ENCODE results near the gene FBXW8.

Gene FBXW8

GRCh38 chr12:116933512-116934246, 22.9 kb downstream of the FBXW8 start:
- no peak overlapping the region for H3K27ac ChIP-seq
- TF ChIP-seq ZFX (IDR thresholded peaks at IDR 0.05): no peak
- TF ChIP-seq CTCF (conservative IDR thresholded peaks at IDR 0.05): no peak

GRCh38 chr12:116934908-116935705, 24.4 kb downstream of the FBXW8 start:
- TF ChIP-seq CTCF (conservative IDR thresholded peaks at IDR 0.05) (no peak), ZFX (IDR thresholded peaks at IDR 0.05) (no peak)
- H3K27ac ChIP-seq: no peak overlapping the region; the same call in 1 of the 2 replicates

- TF ChIP-seq ZFX (IDR thresholded peaks at IDR 0.05) (no peak), CTCF (conservative IDR thresholded peaks at IDR 0.05) (no peak)
- no peak overlapping the region for H3K27ac ChIP-seq
Observed at GRCh38 chr12:116937640-116938039, 26.9 kb downstream of the FBXW8 start.

GRCh38 chr12:116939734-116940133, 29.0 kb downstream of the FBXW8 start:
- no peak for TF ChIP-seq CTCF (conservative IDR thresholded peaks at IDR 0.05)
- no peak for TF ChIP-seq ZFX (IDR thresholded peaks at IDR 0.05)
- no peak overlapping the region for H3K27ac ChIP-seq

GRCh38 chr12:116941188-116941587, 30.4 kb downstream of the FBXW8 start:
- no peak overlapping the region for H3K27ac ChIP-seq
- TF ChIP-seq ZFX (IDR thresholded peaks at IDR 0.05) (no peak), CTCF (conservative IDR thresholded peaks at IDR 0.05) (no peak)

GRCh38 chr12:116943419-116944372, 32.9 kb downstream of the FBXW8 start:
- TF ChIP-seq CTCF (conservative IDR thresholded peaks at IDR 0.05) (no peak), ZFX (IDR thresholded peaks at IDR 0.05) (no peak)

More at GRCh38 chr12:116943419-116944372, 32.9 kb downstream of the FBXW8 start:
- H3K27ac ChIP-seq: no peak overlapping the region
